Common myeloid progenitor, CD34-positive (primary cell): ENCODE data around the gene ANK3.

Source experiments
- CTCF ChIA-PET: fragments of 350-600 bp; sonication (Branson Sonifier 250); formaldehyde crosslinking; loops from one replicate; lab custom pipeline; 2021; ENCODE audit warnings: antibody characterized with exemption; lab: Charles Lee
- POLR2A ChIA-PET: fragments of 350-600 bp; sonication (Branson Sonifier 250); formaldehyde crosslinking; loops from one replicate; lab custom pipeline; 2021; ENCODE audit warnings: antibody characterized with exemption; lab: Charles Lee
- DNase-seq, 3 donors: peaks; one replicate each; pipeline versions ENCODE4 v3.0.0 to v3.0.0-alpha.2; 2013
- H3K27ac ChIP-seq, 2 experiments: 1 replicate in 1 of 2; 2 replicates in 1 of 2; pipeline ENCODE4 v1.7.0; 2013; ENCODE audit warnings: inconsistent platforms in 2 of 2, low read length in 2 of 2, mild to moderate bottlenecking in 2 of 2, low read depth in 1 of 2, moderate library complexity in 1 of 2; ENCODE audit not compliant: severe bottlenecking in 2 of 2, insufficient read depth in 1 of 2, poor library complexity in 1 of 2
- H3K27me3 ChIP-seq, 5 experiments: replicated peaks in 2 of 5; 1 replicate in 3 of 5; 2 replicates in 2 of 5; pipeline versions ENCODE4 v1.6.1 to v1.7.0; 2013; ENCODE audit warnings: low read length in 4 of 5, mild to moderate bottlenecking in 2 of 5, moderate library complexity in 2 of 5, inconsistent platforms in 1 of 5; ENCODE audit not compliant: insufficient read depth in 5 of 5, control insufficient read depth in 4 of 5
- H3K36me3 ChIP-seq, 4 experiments: 1 replicate in 2 of 4; 2 replicates in 2 of 4; pipeline versions ENCODE4 v1.6.1 to v1.7.0; 2013; ENCODE audit warnings: low read length in 3 of 4, control low read depth in 1 of 4, mild to moderate bottlenecking in 1 of 4; ENCODE audit not compliant: control insufficient read depth in 4 of 4, insufficient read depth in 4 of 4
- H3K4me1 ChIP-seq, 4 experiments: 1 replicate in 3 of 4; 2 replicates in 1 of 4; pipeline versions ENCODE4 v1.6.1 to v1.7.1; 2013; ENCODE audit warnings: low read length in 3 of 4, mild to moderate bottlenecking in 3 of 4, control low read depth in 1 of 4, inconsistent platforms in 1 of 4, moderate library complexity in 1 of 4; ENCODE audit not compliant: control insufficient read depth in 4 of 4, insufficient read depth in 4 of 4; ENCODE audit errors: control extremely low read depth in 1 of 4
- H3K4me3 ChIP-seq, 7 experiments: 1 replicate in 4 of 7; 2 replicates in 3 of 7; pipeline versions ENCODE4 v1.5.1 to v1.7.0; 2013; ENCODE audit warnings: mild to moderate bottlenecking in 7 of 7, low read length in 6 of 7, moderate library complexity in 6 of 7, inconsistent platforms in 2 of 7, low read depth in 2 of 7, control low read depth in 1 of 7; ENCODE audit not compliant: insufficient read depth in 4 of 7, control insufficient read depth in 1 of 7; ENCODE audit errors: extremely low read depth in 1 of 7
- H3K9me3 ChIP-seq, 5 experiments: 1 replicate in 4 of 5; 2 replicates in 1 of 5; pipeline versions ENCODE4 v1.6.1 to v1.7.1; 2013; ENCODE audit warnings: low read length in 4 of 5, mild to moderate bottlenecking in 2 of 5, inconsistent platforms in 1 of 5, low read depth in 1 of 5, moderate library complexity in 1 of 5; ENCODE audit not compliant: control insufficient read depth in 4 of 5, insufficient read depth in 2 of 5; ENCODE audit errors: control extremely low read depth in 1 of 5
- WGBS: methylation state at CpG from one replicate; pipeline ENCODE4 v1.1.5; 2013; ENCODE audit not compliant: insufficient coverage; 5-methylcytosine and 5-hydroxymethylcytosine counted together

The ANK3 gene

GRCh38 chr10:60338002-60338564 lies 51.6 kb downstream of the ANK3 start:
- CTCF ChIA-PET = no interaction called here

GRCh38 chr10:60336901-60337630 lies 52.6 kb downstream of the ANK3 start:
- POLR2A ChIA-PET = no interaction called here
- H3K36me3 ChIP-seq = no peaks in the 10 kb centered on the region
- WGBS = 100% methylated on average over 1 of the region's 3 CpGs
- H3K27ac ChIP-seq = no peak overlapping the region
- no peaks in the 10 kb centered on the region for H3K9me3 ChIP-seq
- H3K27me3 ChIP-seq = no peaks in the 10 kb centered on the region
- H3K4me3 ChIP-seq = no peak overlapping the region
- H3K4me1 ChIP-seq = no peaks in the 10 kb centered on the region
- DNase-seq = no peak
- CTCF ChIA-PET = no interaction called here

More at GRCh38 chr10:60338002-60338564, 51.6 kb downstream of the ANK3 start:
- Histone ChIP-seq H3K27me3 (no peaks in the 10 kb centered on the region), H3K36me3 (no peaks in the 10 kb centered on the region), H3K4me3 (no peak overlapping the region), H3K27ac (no peak overlapping the region), H3K4me1 (no peaks in the 10 kb centered on the region), H3K9me3 (no peaks in the 10 kb centered on the region)
- WGBS = no CpG with 5 or more reads among the region's 2 CpGs
- POLR2A ChIA-PET = no interaction called here
- DNase-seq = no peak

- POLR2A ChIA-PET = no interaction called here
- CTCF ChIA-PET = no interaction called here
Measured at GRCh38 chr10:60335708-60336107, 54.0 kb downstream of the ANK3 start.

GRCh38 chr10:60334991-60335390 lies 54.7 kb downstream of the ANK3 start:
- H3K4me3 ChIP-seq = no peak overlapping the region
- no peaks in the 10 kb centered on the region for H3K36me3 ChIP-seq
- POLR2A ChIA-PET = no interaction called here
- DNase-seq = no peak
- CTCF ChIA-PET = no interaction called here
- WGBS = 67% methylated on average over 3 of the region's 4 CpGs
- no peak overlapping the region for H3K27ac ChIP-seq
- H3K27me3 ChIP-seq = no peaks in the 10 kb centered on the region
- H3K4me1 ChIP-seq = no peaks in the 10 kb centered on the region
- no peaks in the 10 kb centered on the region for H3K9me3 ChIP-seq

More at GRCh38 chr10:60335708-60336107, 54.0 kb downstream of the ANK3 start:
- H3K4me3 ChIP-seq = no peak overlapping the region
- H3K4me1 ChIP-seq = no peaks in the 10 kb centered on the region
- H3K36me3 ChIP-seq = no peaks in the 10 kb centered on the region
- no peaks in the 10 kb centered on the region for H3K27me3 ChIP-seq
- WGBS = 100% methylated on average over 3 of the region's 5 CpGs
- no peaks in the 10 kb centered on the region for H3K9me3 ChIP-seq
- DNase-seq = no peak
- no peak overlapping the region for H3K27ac ChIP-seq

- Histone ChIP-seq H3K27me3 (no peaks in the 10 kb centered on the region), H3K36me3 (no peaks in the 10 kb centered on the region), H3K4me1 (no peaks in the 10 kb centered on the region), H3K9me3 (no peaks in the 10 kb centered on the region), H3K27ac (no peak overlapping the region), H3K4me3 (no peak overlapping the region)
- no peak for DNase-seq
- ChIA-PET CTCF (no interaction called here), POLR2A (no interaction called here)
- WGBS = no CpG with 5 or more reads among the region's 2 CpGs
Measured at GRCh38 chr10:60332371-60332770, 57.3 kb downstream of the ANK3 start.

- no peak for DNase-seq
- ChIA-PET POLR2A (no interaction called here), CTCF (no interaction called here)
- Histone ChIP-seq H3K27ac (no peak overlapping the region), H3K9me3 (no peaks in the 10 kb centered on the region), H3K27me3 (no peaks in the 10 kb centered on the region), H3K36me3 (no peaks in the 10 kb centered on the region), H3K4me1 (no peaks in the 10 kb centered on the region), H3K4me3 (no peak overlapping the region)
- 100% methylated on average over 2 of the region's 3 CpGs for WGBS
Measured at GRCh38 chr10:60331886-60332285, 57.8 kb downstream of the ANK3 start.

GRCh38 chr10:60323162-60323561 lies 66.5 kb downstream of the ANK3 start:
- no peaks in the 10 kb centered on the region for H3K4me1 ChIP-seq
- DNase-seq = no peak
- H3K9me3 ChIP-seq = no peaks in the 10 kb centered on the region
- H3K36me3 ChIP-seq = no peaks in the 10 kb centered on the region
- ChIA-PET CTCF (no interaction called here), POLR2A (no interaction called here)
- H3K27ac ChIP-seq = no peak overlapping the region
- H3K27me3 ChIP-seq = no peaks in the 10 kb centered on the region
- no peak overlapping the region for H3K4me3 ChIP-seq
- no CpG with 5 or more reads among the region's 2 CpGs for WGBS
